ACHN (cell line): ENCODE results near the gene SOS2.
A peak's percentile ranks its signal among the peaks of the same experiment; 100 is the strongest.

ENCODE experiments used
- DNase-seq: peaks from one replicate; pipeline ENCODE4 v3.0.0-alpha.2; 2015
- in situ Hi-C: cut with HindIII; loops from 2 replicates; pipeline ENCODE4 v1.10.0; 2017; ENCODE audit warnings: low sequenced_read_pairs, low pct_ligation_motif_present, low pct_unique_long_range_greater_than_20kb

The SOS2 gene

GRCh38 chr14:50139192-50139591 is 92.2 kb downstream of the SOS2 start:
- no peak for DNase-seq
- in situ Hi-C loops, result no loop called here

- no peak for DNase-seq
- in situ Hi-C loops, result no loop called here
Measured at GRCh38 chr14:50127802-50128201, 103.6 kb downstream of the SOS2 start.

DNA sequence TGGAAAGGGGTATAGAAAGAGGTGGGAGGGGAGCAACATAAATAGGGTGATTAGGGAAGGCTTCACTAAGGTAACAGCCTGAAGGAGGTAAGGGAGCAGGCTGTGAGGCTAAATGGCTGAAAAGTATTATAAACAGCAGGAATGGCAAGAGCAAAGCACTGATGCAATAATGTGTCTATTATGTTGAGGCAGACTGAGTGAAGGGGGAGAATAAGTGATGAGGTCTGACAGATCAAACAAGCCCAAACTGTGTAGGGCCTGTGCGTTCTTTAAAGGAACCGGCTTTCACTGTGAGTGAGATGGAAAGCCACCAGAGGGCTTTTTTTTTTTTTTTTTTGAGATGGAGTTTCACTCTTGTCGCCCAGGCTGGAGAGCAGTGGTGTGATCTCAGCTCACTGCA is 108.3 kb downstream of the SOS2 start:
- in situ Hi-C loops, result loop anchor here (25.0 kb wide), 1 partner anchor 261 kb away; the partner anchor contains the start of gene NEMF
- no peak for DNase-seq

DNA sequence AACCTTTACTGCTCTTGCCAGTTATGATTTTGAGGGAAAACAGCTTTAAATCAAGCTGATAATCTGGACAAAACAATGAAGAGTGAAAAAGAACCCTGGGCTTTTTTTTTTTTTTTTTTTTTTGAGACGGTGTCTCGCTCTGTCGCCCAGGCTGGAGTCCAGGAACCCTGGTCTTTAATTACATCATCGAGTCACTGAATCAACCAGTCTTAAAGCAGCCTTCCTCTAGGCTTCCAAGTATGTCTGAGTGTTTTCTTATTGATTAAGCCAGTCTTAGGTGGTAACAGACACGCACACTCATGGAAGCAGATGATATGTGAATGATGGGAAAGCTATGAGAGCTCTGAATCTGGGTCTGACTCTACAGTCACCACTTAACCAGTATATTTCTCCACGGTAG is 109.1 kb downstream of the SOS2 start:
- in situ Hi-C loops, result loop anchor here (25.0 kb wide), 1 partner anchor 260 kb away; the partner anchor contains the start of gene NEMF
- DNase-seq, result peak; percentile 57

DNA sequence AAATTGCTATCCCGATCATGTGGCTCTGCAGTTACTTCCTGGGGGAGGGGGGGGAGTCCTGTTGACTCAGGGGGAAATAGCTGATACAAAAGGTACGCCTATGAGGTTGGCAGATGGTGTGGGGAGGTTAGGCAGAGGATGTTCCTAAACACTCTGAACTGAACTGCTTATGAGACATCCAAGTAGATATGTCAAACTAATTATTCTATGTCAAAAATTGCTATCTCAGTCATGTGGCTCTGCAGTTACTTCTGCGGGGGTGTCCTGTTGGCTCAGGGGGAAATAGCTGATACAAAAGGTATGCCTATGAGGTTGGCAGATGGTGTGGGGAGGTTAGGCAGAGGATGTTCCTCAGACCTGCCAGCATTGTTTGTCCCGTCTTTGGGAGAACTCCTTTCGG is 109.9 kb downstream of the SOS2 start:
- in situ Hi-C loops, result loop anchor here (25.0 kb wide), 1 partner anchor 259 kb away; the partner anchor contains the start of gene NEMF
- no peak for DNase-seq

DNA sequence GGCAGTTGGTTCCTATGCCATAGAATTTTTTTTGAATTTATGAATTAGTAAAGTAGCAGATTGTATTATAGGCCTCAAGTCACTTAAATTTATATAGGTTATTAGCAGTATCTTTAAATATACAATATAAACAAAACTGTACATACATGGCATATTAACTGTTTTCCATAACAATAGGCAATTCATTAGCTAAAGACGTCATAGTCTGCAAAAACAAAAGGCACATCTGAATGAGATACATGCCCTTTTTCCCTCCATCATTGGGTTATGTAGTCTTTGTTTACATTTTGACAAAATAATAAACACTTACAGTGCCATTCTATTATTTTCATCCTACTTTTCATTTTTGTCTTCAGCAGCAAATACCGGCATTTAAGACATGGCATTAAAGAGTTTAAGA is 113.9 kb downstream of the SOS2 start:
- DNase-seq, result no peak
- in situ Hi-C loops, result loop anchor here (25.0 kb wide), 1 partner anchor 255 kb away; the partner anchor contains the start of gene NEMF

- DNase-seq, result no peak
Measured at GRCh38 chr14:50116966-50117365, 114.4 kb downstream of the SOS2 start.

GRCh38 chr14:50116181-50116956 is 115.0 kb downstream of the SOS2 start, which contains the start of gene VCPKMT:
TSS of gene VCPKMT (minus strand) at chr14:50116572. CDS start at chr14:50116552, 20 bp downstream.
- DNase-seq, result peak; percentile 90
- in situ Hi-C loops, result loop anchor here (25.0 kb wide), 1 partner anchor 254 kb away; the partner anchor contains the start of gene NEMF

More at GRCh38 chr14:50116966-50117365, 114.4 kb downstream of the SOS2 start:
- in situ Hi-C loops, result loop anchor here (25.0 kb wide), 1 partner anchor 255 kb away; the partner anchor contains the start of gene NEMF

GRCh38 chr14:50113381-50114035 is 117.9 kb downstream of the SOS2 start:
- in situ Hi-C loops, result loop anchor here (25.0 kb wide), 1 partner anchor 251 kb away; the partner anchor contains the start of gene NEMF
- no peak for DNase-seq

- in situ Hi-C loops, result loop anchor here (25.0 kb wide), 1 partner anchor 248 kb away; the partner anchor contains the start of gene NEMF
- no peak for DNase-seq
Measured at GRCh38 chr14:50110323-50111037, 120.9 kb downstream of the SOS2 start.

DNA sequence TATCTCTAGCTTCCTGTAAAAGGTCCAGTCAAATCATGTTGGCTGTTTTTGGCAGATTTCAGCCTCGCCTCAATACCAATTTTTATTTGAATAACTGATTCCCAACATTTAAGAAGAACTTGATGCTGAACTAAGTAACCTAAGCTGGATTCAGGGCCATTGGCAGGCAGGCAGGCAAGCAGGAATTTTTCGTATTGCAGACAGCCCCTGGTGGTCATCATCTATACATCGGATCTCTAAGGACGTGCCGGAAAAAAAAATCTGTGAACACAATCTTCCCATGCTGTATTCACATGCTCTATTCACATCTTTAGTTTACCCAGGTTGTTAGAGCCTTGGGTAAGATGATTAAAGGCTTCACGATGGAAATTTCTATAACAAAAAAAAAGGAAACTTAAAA is 122.0 kb downstream of the SOS2 start:
- peak; percentile 37 for DNase-seq
- in situ Hi-C loops, result loop anchor here (25.0 kb wide), 1 partner anchor 247 kb away; the partner anchor contains the start of gene NEMF

DNA sequence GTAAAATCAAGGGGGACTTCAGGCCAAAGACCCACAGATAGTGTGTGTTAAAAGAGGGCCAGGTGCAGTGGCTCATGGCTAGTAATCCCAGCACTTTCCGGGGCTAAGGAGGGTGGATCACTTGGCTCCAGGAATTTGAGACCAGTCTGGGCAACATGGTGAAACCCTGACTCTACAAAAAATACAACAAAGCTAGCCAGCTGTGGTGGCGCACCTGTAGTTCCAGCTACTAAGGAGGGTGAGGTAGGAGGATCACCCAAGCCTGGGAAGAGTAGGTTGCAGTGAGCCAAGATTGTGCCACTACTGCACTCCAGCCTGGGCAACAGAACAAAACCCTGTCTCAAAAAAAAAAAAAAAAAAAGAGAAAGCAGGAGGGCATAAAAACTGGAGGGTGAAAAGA is 123.5 kb downstream of the SOS2 start:
- DNase-seq, result no peak
- in situ Hi-C loops, result loop anchor here (25.0 kb wide), 1 partner anchor 246 kb away; the partner anchor contains the start of gene NEMF

GRCh38 chr14:50106178-50106577 is 125.2 kb downstream of the SOS2 start:
- DNase-seq, result no peak
- in situ Hi-C loops, result loop anchor here (25.0 kb wide), 1 partner anchor 244 kb away; the partner anchor contains the start of gene NEMF

GRCh38 chr14:50103558-50103957 is 127.8 kb downstream of the SOS2 start:
- in situ Hi-C loops, result loop anchor here (25.0 kb wide), 1 partner anchor 241 kb away; the partner anchor contains the start of gene NEMF
- DNase-seq, result no peak

DNA sequence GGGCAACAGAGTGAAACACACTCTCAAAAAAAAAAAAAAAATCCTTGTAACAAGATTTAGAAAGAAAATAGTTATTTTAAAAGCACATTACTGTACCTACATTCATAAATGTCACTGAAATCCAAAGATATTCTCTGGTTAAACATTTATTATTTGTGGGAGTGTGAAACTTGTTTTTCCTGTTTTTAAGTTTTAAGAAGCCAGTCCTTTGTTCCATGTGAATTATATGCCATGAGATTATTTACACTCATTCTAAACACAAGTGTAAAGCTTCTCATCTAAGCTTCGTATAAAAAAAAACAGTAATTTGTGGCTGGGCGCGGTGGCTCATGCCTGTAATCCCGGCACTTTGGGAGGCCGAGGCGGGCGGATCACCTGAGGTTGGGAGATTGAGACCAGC is 130.0 kb downstream of the SOS2 start:
- DNase-seq, result no peak
- in situ Hi-C loops, result loop anchor here (25.0 kb wide), 1 partner anchor 239 kb away; the partner anchor contains the start of gene NEMF

DNA sequence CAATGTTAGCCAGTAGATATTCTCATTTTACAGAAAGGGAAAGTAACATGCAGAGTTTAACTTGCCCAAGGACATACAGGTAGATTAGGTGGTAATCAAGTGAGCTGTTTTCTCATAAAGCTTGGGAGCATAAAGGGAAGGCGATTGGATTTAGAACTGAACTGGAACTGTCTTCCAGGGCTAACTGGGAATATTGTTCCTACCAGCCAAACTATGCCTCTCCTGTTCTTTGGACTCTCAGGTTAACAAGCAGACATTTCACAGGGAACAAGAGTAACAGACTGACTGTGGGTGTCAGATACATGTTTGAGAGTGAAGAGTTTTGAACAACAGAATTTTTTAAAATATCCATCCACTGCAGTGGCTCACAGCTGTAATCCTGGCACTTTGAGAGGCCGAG is 130.6 kb downstream of the SOS2 start:
- in situ Hi-C loops, result loop anchor here (25.0 kb wide), 1 partner anchor 239 kb away; the partner anchor contains the start of gene NEMF
- no peak for DNase-seq

DNA sequence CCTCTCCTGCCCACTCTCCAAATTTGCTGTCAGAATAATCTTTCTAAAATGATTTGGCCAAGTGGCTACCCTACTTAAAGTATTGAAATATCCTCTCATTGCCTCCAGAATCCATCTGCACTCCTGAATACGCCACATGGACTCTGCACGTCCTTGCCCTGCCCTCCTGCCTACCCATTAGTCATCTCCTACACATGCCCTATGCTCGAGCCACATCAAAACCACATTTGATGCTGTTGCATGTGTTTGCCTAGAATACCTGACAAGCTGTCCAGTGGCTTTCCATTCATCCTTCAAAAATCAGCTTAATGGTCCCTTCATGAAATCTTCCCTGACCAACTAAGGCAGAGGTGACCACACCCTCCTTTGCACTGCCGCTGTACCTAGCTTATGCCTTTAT is 132.0 kb downstream of the SOS2 start:
- in situ Hi-C loops, result no loop called here

GRCh38 chr14:50095895-50096294 is 135.5 kb downstream of the SOS2 start:
- in situ Hi-C loops, result no loop called here
- DNase-seq, result no peak

More for the DNA sequence above, 132.0 kb downstream of the SOS2 start:
- no peak for DNase-seq
